ENCODE measurements around the gene ZNF394.
A peak's percentile ranks its signal among the peaks of the same experiment; 100 is the strongest.

ZNF394 gene

DNA sequence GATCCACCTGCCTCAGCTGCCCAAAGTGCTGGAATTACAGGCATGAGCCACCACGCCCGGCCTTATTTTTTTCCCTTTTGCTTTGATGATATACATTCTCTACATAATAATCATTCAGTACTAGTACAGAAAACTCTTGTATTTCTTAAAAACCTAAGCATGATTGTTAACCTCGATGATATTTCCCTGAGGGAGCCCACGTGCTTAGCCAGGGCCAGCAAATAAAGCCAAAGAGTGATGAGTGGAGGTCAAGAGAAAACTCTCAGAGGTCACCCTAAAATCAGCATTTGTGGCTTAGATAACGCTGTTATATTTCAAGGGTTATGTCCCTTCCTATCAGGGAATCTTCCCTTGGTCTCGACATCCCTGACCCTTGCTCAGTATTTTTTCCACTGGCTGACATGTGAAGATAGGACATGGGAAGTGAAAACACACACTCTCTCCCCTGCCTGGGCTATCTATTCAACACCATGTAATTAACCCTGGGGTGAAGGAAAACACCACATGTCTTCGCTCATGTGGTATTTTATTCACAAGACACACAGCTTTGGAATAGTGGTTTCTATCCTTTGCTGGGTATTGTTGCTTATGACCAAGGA, 39.2 kb upstream of the ZNF394 start:
- H3K4me3 ChIP-seq (ENCODE audit: low read depth, low read length), result no peak overlapping the region
- no peak for DNase-seq (ENCODE audit: low read depth)
- TF ChIP-seq, protein P1, sequence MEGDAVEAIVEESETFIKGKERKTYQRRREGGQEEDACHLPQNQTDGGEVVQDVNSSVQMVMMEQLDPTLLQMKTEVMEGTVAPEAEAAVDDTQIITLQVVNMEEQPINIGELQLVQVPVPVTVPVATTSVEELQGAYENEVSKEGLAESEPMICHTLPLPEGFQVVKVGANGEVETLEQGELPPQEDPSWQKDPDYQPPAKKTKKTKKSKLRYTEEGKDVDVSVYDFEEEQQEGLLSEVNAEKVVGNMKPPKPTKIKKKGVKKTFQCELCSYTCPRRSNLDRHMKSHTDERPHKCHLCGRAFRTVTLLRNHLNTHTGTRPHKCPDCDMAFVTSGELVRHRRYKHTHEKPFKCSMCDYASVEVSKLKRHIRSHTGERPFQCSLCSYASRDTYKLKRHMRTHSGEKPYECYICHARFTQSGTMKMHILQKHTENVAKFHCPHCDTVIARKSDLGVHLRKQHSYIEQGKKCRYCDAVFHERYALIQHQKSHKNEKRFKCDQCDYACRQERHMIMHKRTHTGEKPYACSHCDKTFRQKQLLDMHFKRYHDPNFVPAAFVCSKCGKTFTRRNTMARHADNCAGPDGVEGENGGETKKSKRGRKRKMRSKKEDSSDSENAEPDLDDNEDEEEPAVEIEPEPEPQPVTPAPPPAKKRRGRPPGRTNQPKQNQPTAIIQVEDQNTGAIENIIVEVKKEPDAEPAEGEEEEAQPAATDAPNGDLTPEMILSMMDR (IDR thresholded peaks at IDR 0.05; ENCODE audit: insufficient read depth, low read depth, low read length, missing control alignments), result no peak

DNA sequence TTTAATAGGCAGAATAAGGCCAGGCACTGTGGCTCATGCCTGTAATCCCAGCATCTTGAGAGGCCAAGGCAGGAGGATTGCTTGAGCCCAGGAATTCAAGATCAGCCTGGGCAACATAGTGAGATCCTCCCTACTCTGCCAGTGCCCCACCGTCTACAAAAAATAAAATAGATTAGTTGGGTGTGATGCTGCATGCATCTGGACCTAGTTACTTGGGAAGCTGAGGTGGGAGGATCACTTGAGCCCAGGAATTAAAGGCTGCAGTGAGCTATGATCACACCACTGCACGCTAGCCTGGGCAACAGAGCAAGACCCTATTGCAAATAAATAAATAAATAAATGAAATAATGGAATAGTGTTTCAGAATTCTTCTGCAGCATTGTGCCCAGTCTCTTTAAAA, 35.6 kb upstream of the ZNF394 start:
- TF ChIP-seq, protein P1 (IDR thresholded peaks at IDR 0.05; ENCODE audit: insufficient read depth, low read depth, low read length, missing control alignments), result no peak
- H3K4me3 ChIP-seq (ENCODE audit: low read depth, low read length), result no peak overlapping the region
- DNase-seq (ENCODE audit: low read depth), result no peak

DNA sequence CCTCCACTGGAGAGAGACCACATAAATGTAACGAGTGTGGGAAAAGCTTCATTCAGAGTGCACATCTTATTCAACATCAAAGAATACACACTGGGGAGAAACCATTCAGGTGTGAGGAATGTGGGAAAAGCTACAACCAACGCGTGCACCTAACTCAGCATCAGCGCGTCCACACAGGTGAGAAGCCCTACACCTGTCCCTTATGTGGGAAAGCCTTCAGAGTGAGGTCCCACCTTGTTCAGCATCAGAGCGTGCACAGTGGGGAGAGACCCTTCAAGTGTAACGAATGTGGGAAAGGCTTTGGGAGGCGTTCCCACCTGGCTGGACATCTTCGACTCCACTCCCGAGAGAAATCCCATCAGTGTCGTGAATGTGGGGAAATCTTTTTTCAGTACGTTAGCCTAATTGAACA, 31.3 kb upstream of the ZNF394 start:
- no peak overlapping the region for H3K4me3 ChIP-seq (ENCODE audit: low read depth, low read length)
- TF ChIP-seq, protein P1 (IDR thresholded peaks at IDR 0.05; ENCODE audit: insufficient read depth, low read depth, low read length, missing control alignments), result no peak
- DNase-seq (ENCODE audit: low read depth), result peak; percentile 12

DNA sequence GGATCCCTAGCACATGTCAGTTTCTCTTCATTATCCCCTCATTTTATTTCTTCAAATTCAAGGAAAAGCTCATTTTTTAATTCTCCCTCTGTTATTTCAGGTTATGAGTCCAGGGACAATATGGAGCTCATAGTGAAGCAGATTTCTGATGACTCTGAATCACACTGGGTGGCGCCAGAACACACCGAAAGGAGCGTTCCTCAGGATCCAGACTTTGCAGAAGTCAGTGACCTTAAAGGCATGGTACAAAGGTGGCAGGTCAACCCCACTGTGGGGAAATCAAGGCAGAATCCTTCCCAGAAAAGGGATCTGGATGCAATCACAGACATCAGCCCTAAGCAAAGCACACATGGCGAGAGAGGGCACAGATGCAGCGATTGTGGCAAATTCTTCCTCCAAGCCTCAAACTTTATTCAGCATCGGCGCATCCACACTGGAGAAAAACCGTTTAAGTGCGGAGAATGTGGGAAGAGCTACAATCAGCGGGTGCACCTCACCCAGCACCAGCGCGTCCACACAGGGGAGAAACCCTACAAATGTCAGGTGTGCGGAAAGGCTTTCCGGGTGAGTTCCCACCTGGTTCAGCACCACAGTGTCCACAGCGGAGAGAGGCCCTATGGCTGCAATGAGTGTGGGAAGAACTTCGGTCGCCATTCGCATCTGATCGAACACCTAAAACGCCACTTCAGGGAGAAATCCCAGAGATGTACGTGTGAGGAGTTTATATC, 25.8 kb upstream of the ZNF394 start:
- TF ChIP-seq, protein P1 (IDR thresholded peaks at IDR 0.05; ENCODE audit: insufficient read depth, low read depth, low read length, missing control alignments), result no peak
- H3K4me3 ChIP-seq (ENCODE audit: low read depth, low read length), result no peak overlapping the region
- no peak for DNase-seq (ENCODE audit: low read depth)

DNA sequence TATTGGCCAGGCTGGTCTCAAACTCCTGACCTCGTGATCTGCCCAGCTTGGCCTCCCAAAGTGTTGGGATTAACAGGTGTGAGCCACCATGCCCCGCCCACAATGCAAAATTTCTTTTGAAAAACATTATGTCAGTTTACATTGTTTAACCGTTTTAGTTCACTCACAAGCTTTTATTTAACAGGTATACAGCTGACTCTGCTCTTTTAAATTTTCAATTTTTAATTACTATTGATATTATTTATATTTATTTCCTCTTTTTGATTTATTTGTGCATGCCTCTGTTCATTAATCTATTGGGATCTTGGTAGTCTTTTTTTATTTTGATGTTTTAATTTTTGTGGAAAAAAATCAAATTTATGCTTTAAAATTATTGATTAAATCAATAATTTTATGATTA, 21.3 kb upstream of the ZNF394 start:
- no peak overlapping the region for H3K4me3 ChIP-seq (ENCODE audit: low read depth, low read length)
- TF ChIP-seq, protein P1 (IDR thresholded peaks at IDR 0.05; ENCODE audit: insufficient read depth, low read depth, low read length, missing control alignments), result no peak
- no peak for DNase-seq (ENCODE audit: low read depth)

DNA sequence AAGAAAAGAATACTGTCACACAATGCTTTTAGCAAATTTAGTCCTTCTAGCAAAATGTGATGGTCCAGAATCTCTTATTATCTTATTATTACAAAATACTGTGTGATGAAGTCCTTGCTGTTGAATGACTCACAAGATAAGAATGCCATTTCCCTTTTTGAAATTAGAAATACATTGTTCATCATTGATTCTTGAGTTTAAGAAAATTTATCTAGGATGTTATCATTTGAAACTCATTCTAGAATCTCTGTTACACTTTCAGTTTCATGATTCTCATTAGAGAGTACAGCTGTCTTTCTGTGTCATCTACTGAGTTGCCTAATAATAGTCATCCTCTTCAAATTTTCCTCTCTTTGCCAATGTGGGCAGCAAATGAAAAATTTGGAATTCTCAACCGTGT, 14.0 kb upstream of the ZNF394 start:
- DNase-seq (ENCODE audit: low read depth), result no peak
- no peak overlapping the region for H3K4me3 ChIP-seq (ENCODE audit: low read depth, low read length)
- TF ChIP-seq, protein P1 (IDR thresholded peaks at IDR 0.05; ENCODE audit: insufficient read depth, low read depth, low read length, missing control alignments), result no peak

DNA sequence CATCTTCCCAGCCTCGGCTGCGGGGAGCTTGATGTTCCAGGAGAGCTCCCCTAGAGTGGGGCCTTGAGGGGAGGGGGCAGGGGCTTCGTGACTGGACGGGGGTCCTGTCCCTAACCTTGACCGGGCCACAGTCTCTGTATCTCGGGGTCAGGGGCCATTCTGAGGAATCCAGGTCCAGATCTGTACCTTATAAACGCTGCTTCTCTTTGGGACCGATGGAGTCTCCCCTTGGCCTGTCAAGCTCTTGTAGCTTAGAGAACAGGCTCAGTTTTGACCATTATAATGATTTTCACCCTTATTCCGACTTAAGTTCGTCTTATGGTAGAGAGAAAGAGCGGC, 5.2 kb upstream of the ZNF394 start:
- DNase-seq (ENCODE audit: low read depth), result no peak
- H3K4me3 ChIP-seq (ENCODE audit: low read depth, low read length), result peak overlapping the region; percentile 90
- TF ChIP-seq, protein P1 (IDR thresholded peaks at IDR 0.05; ENCODE audit: insufficient read depth, low read depth, low read length, missing control alignments), result no peak
